Mucosa of stomach (tissue), 1 donor: ENCODE results near the gene ITGB4.

Source experiments
- H3K27me3 ChIP-seq: one replicate; pipeline ENCODE4 v1.7.0; 2013; ENCODE audit warnings: mild to moderate bottlenecking, low read length; ENCODE audit not compliant: control insufficient read depth, insufficient read depth
- H3K36me3 ChIP-seq: one replicate; pipeline ENCODE4 v1.7.0; 2013; ENCODE audit warnings: low read length; ENCODE audit not compliant: control insufficient read depth, insufficient read depth
- H3K4me1 ChIP-seq: one replicate; pipeline ENCODE4 v1.7.0; 2013; ENCODE audit warnings: mild to moderate bottlenecking, low read length; ENCODE audit not compliant: control insufficient read depth, insufficient read depth
- H3K4me3 ChIP-seq: one replicate; pipeline ENCODE4 v1.7.0; 2013; ENCODE audit warnings: low read length
- H3K9ac ChIP-seq: one replicate; pipeline ENCODE4 v1.7.0; 2013; ENCODE audit warnings: mild to moderate bottlenecking, low read length, moderate library complexity
- H3K9me3 ChIP-seq: one replicate; pipeline ENCODE4 v1.7.0; 2013; ENCODE audit warnings: mild to moderate bottlenecking, low read length, moderate library complexity; ENCODE audit not compliant: control insufficient read depth
- donor health status: Pancreatic carcinoma.

Gene ITGB4

GRCh38 chr17:75724016-75725003 lies 3.1 kb downstream of the ITGB4 start:
- peaks cover 43% of the 10 kb centered on the region for H3K4me1 ChIP-seq
- H3K9me3 ChIP-seq: no peaks in the 10 kb centered on the region
- peak overlapping the region; percentile 92 for H3K9ac ChIP-seq
- H3K4me3 ChIP-seq: no peak overlapping the region
- H3K27me3 ChIP-seq: no peaks in the 10 kb centered on the region
- peaks cover 26% of the 10 kb centered on the region for H3K36me3 ChIP-seq

- H3K9ac ChIP-seq: no peak overlapping the region
- H3K27me3 ChIP-seq: no peaks in the 10 kb centered on the region
- peaks cover 34% of the 10 kb centered on the region for H3K4me1 ChIP-seq
- no peaks in the 10 kb centered on the region for H3K9me3 ChIP-seq
- peaks cover 26% of the 10 kb centered on the region for H3K36me3 ChIP-seq
- no peak overlapping the region for H3K4me3 ChIP-seq
Observed at GRCh38 chr17:75725504-75725903, 4.2 kb downstream of the ITGB4 start.

GRCh38 chr17:75727391-75727790 lies 6.1 kb downstream of the ITGB4 start:
- Histone ChIP-seq H3K9ac (no peak overlapping the region), H3K36me3 (peaks cover 32% of the 10 kb centered on the region), H3K4me3 (no peak overlapping the region), H3K27me3 (no peaks in the 10 kb centered on the region), H3K9me3 (no peaks in the 10 kb centered on the region), H3K4me1 (peaks cover 37% of the 10 kb centered on the region)

GRCh38 chr17:75729351-75729750 lies 8.1 kb downstream of the ITGB4 start:
- Histone ChIP-seq H3K4me1 (peaks cover 23% of the 10 kb centered on the region), H3K36me3 (peaks cover 34% of the 10 kb centered on the region), H3K9ac (no peak overlapping the region)

GRCh38 chr17:75730065-75730464 lies 8.8 kb downstream of the ITGB4 start:
- no peaks in the 10 kb centered on the region for H3K27me3 ChIP-seq
- H3K36me3 ChIP-seq: peaks cover 31% of the 10 kb centered on the region
- no peaks in the 10 kb centered on the region for H3K9me3 ChIP-seq
- H3K9ac ChIP-seq: no peak overlapping the region
- H3K4me3 ChIP-seq: no peak overlapping the region
- H3K4me1 ChIP-seq: peaks cover 18% of the 10 kb centered on the region

More at GRCh38 chr17:75729351-75729750, 8.1 kb downstream of the ITGB4 start:
- Histone ChIP-seq H3K9me3 (no peaks in the 10 kb centered on the region), H3K27me3 (no peaks in the 10 kb centered on the region), H3K4me3 (no peak overlapping the region)

- no peaks in the 10 kb centered on the region for H3K9me3 ChIP-seq
- H3K9ac ChIP-seq: no peak overlapping the region
- peaks cover 10% of the 10 kb centered on the region for H3K4me1 ChIP-seq
- no peaks in the 10 kb centered on the region for H3K27me3 ChIP-seq
- peaks cover 25% of the 10 kb centered on the region for H3K36me3 ChIP-seq
- no peak overlapping the region for H3K4me3 ChIP-seq
Observed at GRCh38 chr17:75731086-75731715, 9.9 kb downstream of the ITGB4 start.

- Histone ChIP-seq H3K27me3 (no peaks in the 10 kb centered on the region), H3K4me1 (peaks cover 10% of the 10 kb centered on the region), H3K36me3 (peaks cover 32% of the 10 kb centered on the region), H3K4me3 (no peak overlapping the region), H3K9me3 (no peaks in the 10 kb centered on the region), H3K9ac (no peak overlapping the region)
Observed at GRCh38 chr17:75731716-75732498, 10.6 kb downstream of the ITGB4 start.

GRCh38 chr17:75733471-75733870 lies 12.2 kb downstream of the ITGB4 start:
- Histone ChIP-seq H3K9ac (no peak overlapping the region), H3K36me3 (peaks cover 26% of the 10 kb centered on the region), H3K27me3 (no peaks in the 10 kb centered on the region), H3K9me3 (no peaks in the 10 kb centered on the region), H3K4me1 (peaks cover 10% of the 10 kb centered on the region), H3K4me3 (no peak overlapping the region)

- Histone ChIP-seq H3K27me3 (no peaks in the 10 kb centered on the region), H3K36me3 (peaks cover 29% of the 10 kb centered on the region), H3K9ac (no peak overlapping the region), H3K4me3 (no peak overlapping the region), H3K4me1 (peaks cover 10% of the 10 kb centered on the region), H3K9me3 (no peaks in the 10 kb centered on the region)
Observed at GRCh38 chr17:75734674-75735294, 13.5 kb downstream of the ITGB4 start.

GRCh38 chr17:75736173-75736835 lies 15.0 kb downstream of the ITGB4 start:
- no peaks in the 10 kb centered on the region for H3K9me3 ChIP-seq
- H3K4me3 ChIP-seq: no peak overlapping the region
- H3K9ac ChIP-seq: no peak overlapping the region
- H3K36me3 ChIP-seq: peaks cover 43% of the 10 kb centered on the region
- H3K4me1 ChIP-seq: peaks cover 10% of the 10 kb centered on the region
- H3K27me3 ChIP-seq: no peaks in the 10 kb centered on the region
